Colonic mucosa (tissue), 4 donors: ENCODE measurements around the gene CTNND2. TPM values are rescaled to one million over a fixed set of nuclear protein-coding genes. Genes with fewer than 3 reads are reported as not detected.

Experiments
- DNase-seq: peaks from one replicate; pipeline ENCODE4 v3.0.0-alpha.2; 2020
- H3K27ac ChIP-seq: fragments of 200-600 bp; one replicate; pipeline ENCODE4 v1.8.0; 2021
- H3K27me3 ChIP-seq: fragments of 200-600 bp; one replicate; pipeline ENCODE4 v1.8.0; 2021
- H3K36me3 ChIP-seq: fragments of 200-600 bp; one replicate; pipeline ENCODE4 v1.8.0; 2021
- H3K4me1 ChIP-seq: fragments of 200-600 bp; one replicate; pipeline ENCODE4 v1.8.0; 2021; ENCODE audit warnings: mild to moderate bottlenecking
- H3K4me3 ChIP-seq: fragments of 200-600 bp; one replicate; pipeline ENCODE4 v1.8.0; 2021
- H3K9ac ChIP-seq, 2 donors: one replicate each; pipeline ENCODE4 v1.7.0; 2013; ENCODE audit warnings: control low read depth in 2 of 2, low read depth in 2 of 2, low read length in 2 of 2
- H3K9me3 ChIP-seq: fragments of 200-600 bp; one replicate; pipeline ENCODE4 v1.8.0; 2021
- CTCF ChIP-seq: fragments of 200-600 bp; IDR thresholded peaks from one replicate; pipeline ENCODE4 v1.8.0; 2022; ENCODE audit warnings: antibody characterized with exemption, mild to moderate bottlenecking
- intact Hi-C: fragments of 100-400 bp; cut with DNase I; formaldehyde crosslinking; loops from one replicate; pipeline ENCODE4 v1.14.1; 2022
- total RNA-seq, 2 donors: library from RNA; stranded (reverse); fragmentation: NEBNext Ultra II Directional in 1 of 2; extraction: Animal tissue kit (Norgen Biotek cat#: 25700) in 1 of 2; gene quantifications; one replicate each; pipeline ENCODE4 v1.2.1, GENCODE V29; 2021
- donor health status: healthy.
- donor health status: DM: no; HTN: no; CAD: no.
- donor health status: DM: no; HTN: no; CAD: no.

CTNND2 gene
- total RNA-seq, 2 donors from 2014 or later = 1.1 TPM

DNA sequence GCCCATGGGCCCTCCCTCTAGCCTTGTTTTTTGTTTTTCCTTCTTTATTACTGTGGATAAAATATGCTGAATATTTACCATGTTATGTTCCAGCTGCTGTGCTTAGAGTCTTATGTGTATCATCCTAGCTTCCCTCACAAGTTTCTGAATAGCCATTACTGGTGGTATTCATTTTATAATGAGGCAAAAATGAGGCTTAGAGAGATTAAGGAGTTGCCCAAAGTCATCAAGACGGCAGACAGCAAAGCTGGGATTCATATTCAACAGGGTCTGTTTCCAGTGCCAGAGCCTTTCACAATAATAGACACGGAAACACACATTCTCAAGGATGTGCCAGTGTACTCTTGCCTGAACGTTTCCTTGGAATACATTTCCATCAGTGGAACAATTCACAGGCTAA lies 258.1 kb downstream of the CTNND2 start:
- Histone ChIP-seq H3K4me3 (no peak overlapping the region), H3K36me3 (no peaks in the 10 kb centered on the region), H3K4me1 (no peaks in the 10 kb centered on the region), H3K27me3 (no peaks in the 10 kb centered on the region), H3K9ac (no peak overlapping the region), H3K9me3 (no peaks in the 10 kb centered on the region), H3K27ac (no peak overlapping the region)
- intact Hi-C loops = no loop called here
- no peak for TF ChIP-seq CTCF
- no peak for DNase-seq

DNA sequence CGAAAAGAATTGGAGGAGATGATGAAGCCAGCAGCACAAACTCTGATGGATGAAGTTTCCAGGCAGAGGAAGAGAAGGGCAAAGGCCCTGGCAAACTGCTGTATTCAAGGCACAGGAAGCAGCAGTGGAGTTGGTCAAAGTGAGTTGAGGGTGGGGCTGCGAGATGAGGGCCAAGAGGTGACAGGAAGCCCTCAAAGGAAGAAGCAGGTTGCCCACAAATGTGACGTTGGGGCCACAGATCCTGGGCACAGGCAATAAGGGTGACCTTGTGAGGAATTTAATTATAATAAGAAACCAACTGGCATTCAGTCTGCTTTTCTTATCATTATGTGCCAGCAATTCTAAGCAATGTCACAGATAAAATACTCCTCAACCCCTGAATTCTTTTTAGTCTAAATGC lies 261.8 kb downstream of the CTNND2 start:
- Histone ChIP-seq H3K36me3 (no peaks in the 10 kb centered on the region), H3K9ac (no peak overlapping the region), H3K27me3 (no peaks in the 10 kb centered on the region), H3K4me3 (no peak overlapping the region), H3K4me1 (no peaks in the 10 kb centered on the region), H3K9me3 (no peaks in the 10 kb centered on the region), H3K27ac (no peak overlapping the region)
- DNase-seq = no peak
- intact Hi-C loops = no loop called here
- no peak for TF ChIP-seq CTCF

DNA sequence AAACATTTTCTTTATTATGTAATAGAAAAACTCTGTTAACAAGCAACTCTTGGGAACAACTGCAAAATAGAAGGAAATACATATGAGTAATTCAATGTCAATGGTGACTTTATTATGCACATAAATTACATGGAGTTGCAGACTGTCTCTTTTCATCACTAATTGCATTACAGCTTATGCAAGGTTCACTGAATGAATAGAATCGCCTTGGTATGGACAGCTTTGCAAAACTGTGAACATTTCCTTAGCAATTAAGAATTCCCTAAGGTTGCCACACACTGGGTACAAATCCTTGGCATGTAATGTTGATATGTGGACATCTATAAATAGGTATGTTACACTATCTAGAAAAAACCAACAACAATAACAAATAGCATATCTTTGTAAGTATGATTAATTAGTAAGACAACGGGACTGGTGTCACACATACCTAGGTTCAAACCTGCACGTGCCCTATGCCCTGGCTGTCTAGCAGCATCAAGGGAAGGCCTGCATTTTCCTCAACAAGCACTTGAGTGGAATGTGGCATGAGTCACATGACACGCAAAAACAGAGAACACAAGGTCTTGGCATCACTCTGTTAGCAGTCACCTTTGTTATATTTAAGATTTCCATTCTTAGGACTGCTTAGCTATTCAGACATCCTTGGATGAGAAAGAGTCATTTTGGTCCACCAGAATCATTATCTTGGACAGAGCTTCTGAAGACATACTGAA lies 263.9 kb downstream of the CTNND2 start:
- TF ChIP-seq CTCF = no peak
- intact Hi-C loops = no loop called here
- no peaks in the 10 kb centered on the region for H3K4me1 ChIP-seq
- no peak overlapping the region for H3K27ac ChIP-seq
- no peak overlapping the region for H3K4me3 ChIP-seq
- H3K27me3 ChIP-seq = no peaks in the 10 kb centered on the region
- no peaks in the 10 kb centered on the region for H3K36me3 ChIP-seq
- no peaks in the 10 kb centered on the region for H3K9me3 ChIP-seq
- DNase-seq = no peak
- H3K9ac ChIP-seq = no peak overlapping the region

- no peak for DNase-seq
- H3K27me3 ChIP-seq = no peaks in the 10 kb centered on the region
- H3K4me1 ChIP-seq = no peaks in the 10 kb centered on the region
- no peak for TF ChIP-seq CTCF
- no peaks in the 10 kb centered on the region for H3K9me3 ChIP-seq
- no peaks in the 10 kb centered on the region for H3K36me3 ChIP-seq
- H3K27ac ChIP-seq = no peak overlapping the region
- intact Hi-C loops = no loop called here
- no peak overlapping the region for H3K9ac ChIP-seq
- no peak overlapping the region for H3K4me3 ChIP-seq
Measured at GRCh38 chr5:11622785-11623184, 281.5 kb downstream of the CTNND2 start.

DNA sequence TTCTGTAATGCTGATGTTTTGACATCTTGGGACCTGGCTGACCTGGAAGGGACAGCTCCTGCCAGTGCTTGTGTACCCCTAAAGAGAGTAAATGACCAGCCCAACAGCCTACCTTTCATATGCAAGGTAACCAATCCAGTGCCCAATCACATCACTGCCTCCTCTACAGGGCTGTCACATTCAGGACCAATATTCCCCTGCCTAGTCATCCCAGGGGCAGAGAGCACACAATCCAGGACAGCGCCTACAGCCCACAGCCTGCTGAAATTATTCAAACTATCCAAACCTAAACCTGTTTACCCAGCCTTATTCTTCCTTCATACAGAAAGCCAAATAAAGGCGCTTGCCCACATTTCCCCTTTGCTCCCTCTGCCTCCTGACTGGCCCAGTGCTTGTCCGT lies 284.1 kb downstream of the CTNND2 start:
- H3K27me3 ChIP-seq = no peaks in the 10 kb centered on the region
- no peaks in the 10 kb centered on the region for H3K4me1 ChIP-seq
- no peak overlapping the region for H3K4me3 ChIP-seq
- no peaks in the 10 kb centered on the region for H3K9me3 ChIP-seq
- H3K27ac ChIP-seq = no peak overlapping the region
- intact Hi-C loops = no loop called here
- no peak for DNase-seq
- no peaks in the 10 kb centered on the region for H3K36me3 ChIP-seq
- H3K9ac ChIP-seq = no peak overlapping the region
- no peak for TF ChIP-seq CTCF
